NCI-H146 treated with DMSO at 0.1 percent for 48 hours (cell line): ENCODE data around the gene ENOX1.
"Not testable (repeated sequence)": the region's sequence is repeated elsewhere in the genome, so short reads cannot be mapped to it uniquely, and the experiment has no call there.

ENCODE experiments used
- DNase-seq: peaks from one replicate; lab custom pipeline; 2025; ENCODE audit not compliant: unreplicated experiment; lab: John Stamatoyannopoulos, UW

Gene ENOX1

DNA sequence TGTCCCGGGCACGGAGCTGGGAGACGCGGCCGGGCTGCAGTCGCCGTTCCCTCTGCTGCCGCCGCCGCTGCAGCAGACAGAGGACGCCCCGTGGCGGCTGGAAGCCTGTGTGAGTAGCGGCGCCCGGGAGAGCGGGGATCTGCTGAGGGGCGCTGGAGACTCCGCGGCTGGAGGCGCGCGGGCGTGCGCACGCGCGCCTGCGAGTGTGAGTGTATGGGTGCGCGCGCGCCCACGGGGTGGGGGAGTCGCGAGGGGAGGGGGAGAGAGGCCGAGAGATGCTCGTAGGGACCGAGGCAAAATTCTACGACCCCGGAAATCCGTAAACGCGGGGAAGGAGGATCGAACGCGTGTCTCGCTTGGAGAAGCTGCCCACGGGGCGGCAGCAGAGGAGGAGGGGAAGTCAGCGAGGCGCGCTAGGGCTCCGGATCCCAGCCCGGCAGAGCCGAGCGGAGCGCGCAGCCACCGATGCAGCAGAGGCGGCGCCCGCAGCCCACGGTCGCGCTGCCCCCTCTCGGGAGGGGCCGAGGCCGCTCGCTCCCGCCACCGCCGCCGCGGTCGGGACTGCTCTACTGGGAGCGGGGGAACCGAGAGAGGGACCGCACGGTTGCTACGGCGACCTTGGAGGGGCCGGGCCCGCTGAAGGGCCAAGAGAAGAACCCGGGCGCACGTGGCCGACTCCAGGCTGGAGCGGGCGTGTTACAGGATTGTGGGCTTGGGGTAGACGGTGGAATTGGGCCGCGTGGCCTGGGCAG lies at the start of gene ENOX1:
Gene ENOX1 (minus strand): TSS at position 207 of the 752 bp plus-strand sequence.
- DNase-seq = peak; percentile 70

DNA sequence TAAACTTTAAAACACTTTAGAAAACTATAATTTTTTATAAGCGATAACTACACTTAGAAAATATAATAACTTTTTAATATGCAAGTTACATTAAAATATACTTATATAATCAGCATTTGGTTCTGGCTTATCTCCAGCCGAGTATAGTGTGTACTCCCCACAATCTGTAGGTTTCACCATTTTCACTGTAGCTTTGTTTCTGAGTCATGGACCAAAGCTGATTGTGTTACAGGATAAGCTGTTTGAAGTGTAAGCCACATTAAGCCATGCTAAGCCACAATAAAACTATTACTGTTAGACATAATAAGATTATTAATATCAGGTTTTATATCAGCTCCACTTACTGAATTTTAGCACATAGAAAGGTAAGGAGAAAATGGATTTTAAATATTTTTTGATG lies 48.9 kb upstream of the ENOX1 start:
- DNase-seq = no peak

DNA sequence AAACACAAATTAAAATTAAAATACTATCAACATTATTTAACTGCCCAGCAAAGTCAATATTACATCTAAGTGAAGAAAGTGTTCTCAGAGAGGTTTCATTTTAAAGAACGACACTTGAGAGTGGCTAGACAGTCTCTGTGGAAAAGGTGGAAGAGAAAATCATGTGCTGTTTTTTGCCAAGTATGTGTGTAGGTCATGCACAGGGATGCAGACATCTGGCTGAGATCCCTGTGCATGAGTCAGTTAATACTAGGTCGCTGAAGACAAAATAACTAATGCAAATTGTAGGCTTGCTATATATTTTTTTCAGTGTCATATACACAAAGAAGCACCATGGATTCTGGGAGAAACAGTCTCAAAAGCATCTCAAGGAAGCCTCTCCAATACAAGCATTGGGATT lies 44.3 kb upstream of the ENOX1 start:
- DNase-seq = no peak

GRCh38 chr13:43830497-43830881 lies 43.7 kb upstream of the ENOX1 start:
- no peak for DNase-seq

DNA sequence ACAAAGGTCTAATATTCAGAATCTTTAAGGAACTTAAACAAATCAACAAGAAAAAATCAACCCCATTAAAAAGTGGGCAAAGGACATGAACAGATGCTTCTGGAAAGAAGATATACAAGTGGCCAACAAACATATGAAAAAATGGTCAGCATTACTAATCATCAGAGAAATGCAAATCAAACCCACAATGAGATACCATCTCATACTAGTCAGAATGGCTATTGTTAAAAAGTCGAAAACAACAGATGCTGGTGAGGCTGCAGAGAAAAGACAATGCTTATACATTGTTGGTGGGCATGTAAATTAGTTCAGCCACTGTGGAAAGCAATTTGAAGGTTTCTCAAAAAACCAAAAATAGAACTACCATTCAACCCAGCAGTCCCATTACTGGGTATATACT lies 37.9 kb upstream of the ENOX1 start:
- not testable (repeated sequence) for DNase-seq

- no peak for DNase-seq
Measured at GRCh38 chr13:43822969-43823368, 36.2 kb upstream of the ENOX1 start.

DNA sequence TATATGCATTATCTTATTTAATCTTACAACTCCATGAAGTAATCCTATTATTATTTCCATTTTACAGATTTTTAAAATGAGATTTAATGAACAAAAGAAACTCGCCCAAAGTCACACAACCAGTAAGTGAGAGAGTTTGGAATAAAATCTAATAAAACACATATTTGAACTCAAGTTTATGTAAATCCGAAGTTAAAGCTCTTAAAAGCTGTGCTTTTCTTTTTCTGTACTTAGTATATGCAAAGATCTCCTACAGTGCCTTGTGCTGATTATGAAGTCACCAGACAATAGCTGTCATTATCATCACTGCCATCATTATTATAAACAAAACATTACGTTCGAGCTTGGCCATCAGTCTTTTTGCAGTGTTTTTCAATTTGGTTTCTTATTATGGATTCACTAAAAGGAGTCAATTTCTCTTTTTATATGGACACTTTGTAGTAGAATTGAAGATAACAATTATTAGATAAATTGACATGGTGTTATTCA lies 29.7 kb upstream of the ENOX1 start:
- DNase-seq = peak; percentile 15

DNA sequence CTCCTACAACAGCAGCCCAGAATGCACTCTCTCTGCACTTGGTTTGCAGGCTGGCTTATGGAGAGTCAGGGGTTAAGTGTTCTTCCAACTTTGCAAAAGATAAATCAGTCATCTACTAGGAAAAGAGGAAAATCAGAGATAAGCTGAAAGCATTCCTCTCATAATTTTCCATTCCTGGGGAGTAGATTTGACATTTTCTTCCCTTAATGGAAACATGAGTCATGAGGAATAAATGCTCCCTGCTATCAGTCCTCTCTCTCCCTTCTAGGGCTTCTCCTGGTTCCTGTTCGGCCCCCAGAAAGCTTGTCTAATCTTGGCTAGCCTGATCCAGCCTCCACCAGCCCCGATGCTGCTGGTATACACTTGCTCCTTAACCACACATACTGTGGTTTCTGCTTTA lies 28.4 kb upstream of the ENOX1 start:
- no peak for DNase-seq

GRCh38 chr13:43808676-43809075 lies 21.9 kb upstream of the ENOX1 start:
- no peak for DNase-seq

- DNase-seq = no peak
Measured at GRCh38 chr13:43805681-43806128, 18.9 kb upstream of the ENOX1 start.

- DNase-seq = no peak
Measured at GRCh38 chr13:43805071-43805468, 18.3 kb upstream of the ENOX1 start.

- DNase-seq = peak; percentile 81
Measured at GRCh38 chr13:43804461-43805070, 17.8 kb upstream of the ENOX1 start.

GRCh38 chr13:43802511-43802910 lies 15.7 kb upstream of the ENOX1 start:
- DNase-seq = peak; percentile 68

GRCh38 chr13:43800828-43801227 lies 14.1 kb upstream of the ENOX1 start:
- DNase-seq = no peak

GRCh38 chr13:43799191-43799590 lies 12.4 kb upstream of the ENOX1 start:
- no peak for DNase-seq

GRCh38 chr13:43797869-43798268 lies 11.1 kb upstream of the ENOX1 start:
- no peak for DNase-seq

DNA sequence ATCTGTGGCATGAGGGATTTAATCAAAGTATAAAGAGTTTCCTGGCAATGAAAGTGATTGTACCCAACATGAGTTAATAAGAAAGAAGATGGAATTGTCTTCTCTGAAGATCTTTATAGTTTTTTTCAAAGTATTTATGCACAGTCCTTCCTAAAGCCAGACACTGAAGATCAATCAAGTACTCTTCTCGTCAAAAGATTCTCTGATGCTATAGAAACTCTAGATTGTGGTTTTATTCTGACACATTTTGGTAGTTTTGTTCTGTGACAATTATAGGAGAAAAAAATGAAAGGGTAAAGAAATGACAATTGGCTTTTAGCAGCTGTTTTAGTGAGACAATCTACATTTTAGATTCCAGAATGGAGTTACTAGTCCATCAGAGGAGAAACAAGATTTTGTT lies 10.4 kb upstream of the ENOX1 start:
- DNase-seq = no peak

DNA sequence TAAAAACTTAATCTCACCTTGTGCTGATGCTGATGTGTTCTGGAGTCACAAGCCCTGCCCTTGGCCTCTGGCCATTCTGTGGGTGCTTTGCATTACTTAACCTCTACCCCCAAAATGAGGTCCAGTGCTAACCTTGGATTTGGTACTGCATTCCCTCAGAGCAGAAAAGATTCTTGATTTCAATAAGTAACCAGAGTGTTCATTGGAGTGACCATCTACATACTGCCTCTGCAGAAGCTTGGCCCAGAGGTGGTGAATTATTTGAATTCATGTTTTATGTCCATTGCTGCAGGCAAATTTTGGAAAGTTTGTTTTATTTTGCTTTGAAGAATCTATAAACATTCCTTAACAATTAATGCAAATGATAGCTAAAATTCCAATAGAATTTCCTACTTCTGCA lies 7.6 kb upstream of the ENOX1 start:
- DNase-seq = no peak

DNA sequence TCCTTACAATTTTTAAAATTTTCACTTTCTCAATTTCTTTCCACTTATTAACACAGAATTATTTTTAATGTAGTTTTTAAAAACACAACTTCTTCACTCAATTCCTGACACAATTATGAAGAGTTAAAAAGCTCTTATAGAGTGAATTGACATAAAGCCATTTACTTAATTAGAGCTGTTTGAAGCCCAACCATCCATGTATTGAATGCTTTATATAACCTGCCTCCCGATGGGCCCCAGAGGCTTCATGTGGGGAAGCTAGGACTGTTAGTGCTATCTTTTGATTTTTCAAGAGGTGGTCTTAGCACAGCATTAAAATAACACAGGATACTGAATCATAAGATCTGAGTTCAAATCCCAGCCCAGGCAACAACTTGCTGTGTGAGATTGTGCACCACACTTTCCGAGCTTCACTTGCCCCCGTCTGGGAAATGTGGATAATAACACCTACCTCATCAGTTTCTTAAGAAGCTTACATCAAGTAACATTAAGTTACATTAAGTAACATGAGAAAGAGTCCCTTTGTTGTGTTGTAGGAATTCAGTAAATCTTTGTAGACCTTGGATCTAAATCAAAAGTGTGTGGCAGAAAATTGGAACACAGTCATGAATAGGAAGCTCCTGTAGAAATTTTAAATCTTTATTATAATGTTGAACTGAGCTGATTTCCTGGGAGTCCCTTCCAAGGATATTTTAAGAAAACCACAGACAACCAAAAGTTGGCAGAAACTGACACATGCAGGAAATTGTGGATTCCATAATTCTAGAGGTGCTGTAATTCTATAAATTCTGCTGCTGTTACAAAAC lies 5.5 kb upstream of the ENOX1 start:
- no peak for DNase-seq

GRCh38 chr13:43787997-43788396 lies 1.2 kb upstream of the ENOX1 start:
- peak; percentile 57 for DNase-seq

DNA sequence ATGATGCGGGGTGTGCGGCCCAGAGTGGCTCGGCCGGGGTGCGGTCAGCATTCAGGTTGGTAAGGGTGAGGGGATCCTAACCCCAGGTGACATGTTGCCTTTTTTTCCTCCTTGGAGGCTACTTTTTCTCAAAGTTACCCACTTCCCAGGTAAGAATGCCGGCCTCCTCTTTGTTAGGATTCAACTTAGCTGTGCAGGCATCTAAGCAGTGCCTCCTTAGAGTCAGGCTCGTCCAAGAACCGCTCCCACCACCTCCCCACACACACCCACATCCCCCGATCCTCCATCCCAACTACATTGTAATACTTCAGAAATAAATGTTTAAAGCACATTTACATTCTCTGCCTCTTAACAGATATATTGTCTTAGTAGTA lies 733 bp upstream of the ENOX1 start:
- DNase-seq = no peak

- no peak for DNase-seq
Measured at GRCh38 chr13:43786472-43786765, 353 bp downstream of the ENOX1 start.
